HuH-7 (cell line): ENCODE measurements around the gene GADD45G.

Source experiments
- DNase-seq: peaks from one replicate; pipeline ENCODE4 v3.0.0; 2011; ENCODE audit warnings: low spot score

The GADD45G gene

DNA sequence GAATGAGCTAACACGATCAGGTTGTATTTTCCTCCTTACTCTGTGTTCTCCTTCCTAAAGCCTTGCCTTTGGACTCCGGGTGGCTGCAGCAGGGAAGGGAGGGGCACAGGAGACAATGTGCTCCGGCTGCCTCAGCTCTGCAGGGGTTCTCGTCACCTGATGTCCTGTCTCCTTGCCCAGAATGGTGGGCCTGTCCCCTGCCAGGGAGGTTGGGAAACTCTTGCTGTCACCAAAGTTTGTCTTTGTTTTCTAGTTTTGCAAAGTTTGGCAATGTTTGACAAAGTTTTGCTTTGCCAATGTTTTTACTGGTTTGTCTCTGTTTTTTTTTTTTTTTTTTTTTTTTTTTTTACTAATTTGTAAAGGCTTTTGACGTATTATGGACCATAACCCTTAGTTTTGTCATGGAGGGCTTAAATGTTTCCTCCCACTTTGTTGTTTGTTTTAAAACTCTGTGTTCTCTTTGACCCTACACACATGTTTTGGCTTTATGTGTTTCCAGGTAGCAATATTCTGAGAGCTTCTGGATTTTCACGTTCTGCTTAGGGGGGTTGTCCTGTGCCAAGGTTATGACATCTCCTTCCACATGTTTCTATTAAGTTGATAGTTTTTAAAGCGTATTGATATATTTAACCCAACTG, 49.3 kb downstream of the GADD45G start:
- no peak for DNase-seq

DNA sequence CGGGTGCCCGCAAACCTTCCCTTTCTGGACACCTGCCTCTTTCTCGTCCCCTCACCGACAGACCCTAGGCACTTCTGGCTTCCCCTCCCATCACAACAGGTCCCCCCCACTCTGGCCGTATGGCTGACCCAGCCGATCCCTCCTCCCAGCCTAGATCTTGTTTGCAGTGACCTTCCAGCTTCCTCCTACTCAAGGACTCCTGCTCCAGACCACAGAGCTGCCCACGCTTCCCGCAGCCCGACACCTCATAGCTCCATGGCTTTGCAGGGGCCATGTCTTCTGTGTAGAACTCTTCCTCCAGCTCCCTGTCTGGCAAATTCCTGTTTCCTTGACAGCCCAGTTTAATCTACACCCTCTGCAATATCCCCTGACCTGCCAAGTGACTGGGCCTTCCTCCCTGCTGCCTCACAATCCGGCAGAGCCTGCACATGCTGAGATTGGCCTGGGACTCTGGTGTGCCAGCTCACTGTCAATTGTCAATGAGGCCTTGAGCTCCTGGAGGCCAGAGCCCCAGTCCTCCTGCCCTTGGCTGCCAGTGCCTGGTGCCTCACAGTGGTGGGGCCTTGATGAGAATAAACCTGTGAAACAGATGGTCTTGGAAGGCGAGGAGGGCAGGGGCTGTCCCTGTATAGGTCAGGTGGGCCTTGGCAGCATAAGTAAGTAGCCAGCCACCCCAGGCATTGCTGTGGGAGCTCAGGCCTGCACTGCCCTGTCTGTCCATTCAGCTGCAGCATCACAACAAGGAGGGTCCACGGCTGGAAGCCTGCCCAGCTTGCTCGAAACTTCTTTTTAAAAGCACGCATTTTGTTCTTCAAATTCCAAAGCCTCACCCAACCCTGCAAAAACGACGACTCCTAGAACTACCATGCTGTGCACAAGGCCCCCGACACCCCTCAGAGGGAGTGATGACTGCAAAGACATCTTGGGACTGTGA, 50.5 kb downstream of the GADD45G start:
- DNase-seq, result no peak
